Breast epithelium (tissue), 3 donors: Measurements from ENCODE around the gene NTRK2.

Source experiments
- POLR2A ChIP-seq: fragments of 450-650 bp; IDR thresholded peaks from one replicate; pipeline ENCODE4 v1.6.1; 2016; ENCODE audit warnings: antibody characterized with exemption, mild to moderate bottlenecking, moderate library complexity
- POLR2AphosphoS5 ChIP-seq, 3 donors: sonication (generic); formaldehyde crosslinking; IDR thresholded peaks; one replicate each; pipeline ENCODE4 v1.6.1; 2017; ENCODE audit warnings: antibody characterized with exemption in 3 of 3
- TF ChIP-seq, protein P1 (sequence below), 3 donors: fragments of 450-650 bp; IDR thresholded peaks; one replicate each; pipeline ENCODE4 v1.5.1; 2016 to 2017; ENCODE audit warnings: antibody characterized with exemption in 3 of 3, mild to moderate bottlenecking in 3 of 3, moderate library complexity in 3 of 3

DNA sequence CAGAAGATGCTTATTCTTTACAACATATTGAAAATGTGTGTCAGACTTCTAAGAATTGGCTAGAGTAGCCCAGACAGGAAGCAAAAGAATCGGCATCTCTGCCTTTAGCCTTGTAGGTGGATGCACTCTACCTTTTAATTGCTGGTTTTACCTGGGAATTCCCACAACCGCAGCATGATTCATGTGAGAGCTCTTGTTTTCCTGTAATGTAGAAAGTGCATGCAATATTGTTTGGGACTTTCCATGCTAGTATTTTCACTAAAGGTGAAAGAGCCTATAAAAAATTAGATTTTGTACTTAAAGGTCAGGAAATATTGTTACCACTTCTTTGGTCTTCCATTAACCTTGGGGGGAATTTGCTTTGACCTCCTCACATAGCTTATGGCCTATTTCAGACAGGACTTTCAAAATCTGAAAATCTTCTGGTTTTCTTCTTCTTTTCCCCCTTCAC, 89.8 kb downstream of the NTRK2 start:
- TF ChIP-seq POLR2A (no peak), POLR2AphosphoS5 (IDR thresholded peaks at IDR 0.05) (peak in 1 of 3 donors; percentile 37)
- TF ChIP-seq, protein P1, sequence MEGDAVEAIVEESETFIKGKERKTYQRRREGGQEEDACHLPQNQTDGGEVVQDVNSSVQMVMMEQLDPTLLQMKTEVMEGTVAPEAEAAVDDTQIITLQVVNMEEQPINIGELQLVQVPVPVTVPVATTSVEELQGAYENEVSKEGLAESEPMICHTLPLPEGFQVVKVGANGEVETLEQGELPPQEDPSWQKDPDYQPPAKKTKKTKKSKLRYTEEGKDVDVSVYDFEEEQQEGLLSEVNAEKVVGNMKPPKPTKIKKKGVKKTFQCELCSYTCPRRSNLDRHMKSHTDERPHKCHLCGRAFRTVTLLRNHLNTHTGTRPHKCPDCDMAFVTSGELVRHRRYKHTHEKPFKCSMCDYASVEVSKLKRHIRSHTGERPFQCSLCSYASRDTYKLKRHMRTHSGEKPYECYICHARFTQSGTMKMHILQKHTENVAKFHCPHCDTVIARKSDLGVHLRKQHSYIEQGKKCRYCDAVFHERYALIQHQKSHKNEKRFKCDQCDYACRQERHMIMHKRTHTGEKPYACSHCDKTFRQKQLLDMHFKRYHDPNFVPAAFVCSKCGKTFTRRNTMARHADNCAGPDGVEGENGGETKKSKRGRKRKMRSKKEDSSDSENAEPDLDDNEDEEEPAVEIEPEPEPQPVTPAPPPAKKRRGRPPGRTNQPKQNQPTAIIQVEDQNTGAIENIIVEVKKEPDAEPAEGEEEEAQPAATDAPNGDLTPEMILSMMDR (IDR thresholded peaks at IDR 0.05): no peak
